GM20431 (cell line): Measurements from ENCODE around the gene OR52E2.

ENCODE experiments used
- in situ Hi-C: fragments of 300-500 bp; cut with MseI, MboI; formaldehyde crosslinking; loops from one replicate; pipeline ENCODE4 v1.15.0; 2020; ENCODE audit warnings: low sequenced_read_pairs; ENCODE audit not compliant: unreplicated experiment

OR52E2 gene

DNA sequence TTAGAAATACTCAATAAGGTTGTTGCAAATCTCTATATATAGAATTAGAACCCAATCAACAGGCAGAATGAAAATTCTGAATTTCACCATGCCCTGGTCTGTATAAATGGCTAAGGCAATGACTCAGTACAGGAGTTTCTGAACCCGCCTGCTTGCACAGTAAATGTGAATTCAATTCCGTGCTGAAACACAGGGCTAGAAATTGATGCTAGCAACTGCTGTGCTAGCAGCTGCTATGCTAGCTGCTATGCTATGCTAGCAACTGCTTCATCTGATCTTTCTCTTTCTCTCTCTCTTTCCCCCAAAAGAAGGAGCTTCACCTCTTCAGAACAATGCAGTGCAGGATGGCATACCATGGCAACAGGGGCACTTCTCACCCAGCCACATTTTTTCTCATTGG, 22.8 kb downstream of the OR52E2 start:
- in situ Hi-C loops: no loop called here

DNA sequence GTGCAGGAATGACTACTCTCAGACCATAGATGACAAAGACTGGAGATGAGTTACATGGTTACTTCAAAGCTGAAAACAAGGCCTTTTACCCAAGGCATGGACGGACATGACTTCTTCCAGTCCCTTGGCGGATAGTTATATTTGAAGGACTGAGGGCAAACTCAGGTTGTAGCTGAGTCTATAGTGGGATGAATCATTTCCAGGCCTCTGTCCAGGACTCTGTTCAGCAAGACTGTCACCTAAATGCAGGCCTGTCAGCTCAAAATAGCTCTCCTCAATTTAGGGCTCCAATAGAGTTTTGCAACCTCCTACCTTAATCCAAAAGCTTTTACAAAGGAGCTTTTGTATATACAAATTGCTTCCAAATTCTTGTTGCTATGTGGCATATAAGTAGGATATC, 37.4 kb downstream of the OR52E2 start:
- in situ Hi-C loops: loop anchor here (25.0 kb wide), 1 partner anchor 385 kb away; the partner anchor contains the start of genes OR51D1 and OR51E1

DNA sequence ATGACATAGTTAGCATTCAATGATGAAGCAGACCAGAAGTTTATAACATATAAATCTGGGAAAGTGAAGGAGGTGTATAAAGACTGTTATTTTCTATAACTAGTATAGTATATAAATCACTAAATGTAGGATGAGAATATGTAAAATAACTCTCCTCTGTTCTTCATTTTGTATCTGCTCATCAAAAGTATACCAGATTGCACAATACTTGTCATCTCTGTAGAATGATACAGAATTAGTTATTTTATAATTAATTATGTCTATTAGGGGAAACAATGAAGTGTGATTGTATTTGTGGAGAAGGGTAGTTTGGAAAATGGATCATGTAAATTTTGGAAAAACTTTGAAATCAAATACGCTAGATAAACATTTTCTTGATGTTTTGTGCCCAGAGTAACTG, 46.4 kb downstream of the OR52E2 start:
- in situ Hi-C loops: loop anchor here (25.0 kb wide), 1 partner anchor 376 kb away; the partner anchor contains the start of genes OR51D1 and OR51E1

DNA sequence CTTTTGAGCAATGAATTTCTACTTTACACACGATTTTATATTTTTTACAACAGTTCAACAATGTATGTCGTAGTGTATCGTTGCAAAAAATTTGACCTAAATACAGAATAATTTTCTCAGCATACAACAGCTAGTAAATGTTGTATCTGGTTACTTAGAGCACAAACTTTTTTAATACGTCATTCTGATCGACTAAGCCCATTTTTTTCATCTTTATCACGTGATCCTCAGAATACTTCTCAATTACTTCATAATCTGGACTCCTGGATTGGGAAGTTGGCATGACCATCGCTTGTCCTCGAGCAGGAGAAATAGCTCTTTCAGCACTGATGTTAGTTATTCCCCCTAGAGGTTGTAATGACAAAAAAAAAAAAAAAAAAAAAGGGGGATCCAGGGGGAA, 48.2 kb downstream of the OR52E2 start:
- in situ Hi-C loops: loop anchor here (25.0 kb wide), 1 partner anchor 374 kb away; the partner anchor contains the start of genes OR51D1 and OR51E1
